A673 (cell line): Measurements from ENCODE around the gene DGCR8.

Experiments
- CTCF ChIP-seq: fragments of 300-800, 200-600 bp; sonication (generic); conservative IDR thresholded peaks from 2 replicates; pipeline ENCODE4 v1.5.1; 2017; ENCODE audit warnings: low read depth, mild to moderate bottlenecking, antibody characterized with exemption, low read length, moderate library complexity, mixed read lengths
- EZH2 ChIP-seq: fragments of 200-600 bp; sonication (generic); IDR thresholded peaks from 2 replicates; pipeline ENCODE4 v1.6.1; 2017; ENCODE audit warnings: borderline replicate concordance, low read depth, mild to moderate bottlenecking, mixed read lengths, antibody characterized with exemption, low read length; ENCODE audit not compliant: poor library complexity, severe bottlenecking

DNA sequence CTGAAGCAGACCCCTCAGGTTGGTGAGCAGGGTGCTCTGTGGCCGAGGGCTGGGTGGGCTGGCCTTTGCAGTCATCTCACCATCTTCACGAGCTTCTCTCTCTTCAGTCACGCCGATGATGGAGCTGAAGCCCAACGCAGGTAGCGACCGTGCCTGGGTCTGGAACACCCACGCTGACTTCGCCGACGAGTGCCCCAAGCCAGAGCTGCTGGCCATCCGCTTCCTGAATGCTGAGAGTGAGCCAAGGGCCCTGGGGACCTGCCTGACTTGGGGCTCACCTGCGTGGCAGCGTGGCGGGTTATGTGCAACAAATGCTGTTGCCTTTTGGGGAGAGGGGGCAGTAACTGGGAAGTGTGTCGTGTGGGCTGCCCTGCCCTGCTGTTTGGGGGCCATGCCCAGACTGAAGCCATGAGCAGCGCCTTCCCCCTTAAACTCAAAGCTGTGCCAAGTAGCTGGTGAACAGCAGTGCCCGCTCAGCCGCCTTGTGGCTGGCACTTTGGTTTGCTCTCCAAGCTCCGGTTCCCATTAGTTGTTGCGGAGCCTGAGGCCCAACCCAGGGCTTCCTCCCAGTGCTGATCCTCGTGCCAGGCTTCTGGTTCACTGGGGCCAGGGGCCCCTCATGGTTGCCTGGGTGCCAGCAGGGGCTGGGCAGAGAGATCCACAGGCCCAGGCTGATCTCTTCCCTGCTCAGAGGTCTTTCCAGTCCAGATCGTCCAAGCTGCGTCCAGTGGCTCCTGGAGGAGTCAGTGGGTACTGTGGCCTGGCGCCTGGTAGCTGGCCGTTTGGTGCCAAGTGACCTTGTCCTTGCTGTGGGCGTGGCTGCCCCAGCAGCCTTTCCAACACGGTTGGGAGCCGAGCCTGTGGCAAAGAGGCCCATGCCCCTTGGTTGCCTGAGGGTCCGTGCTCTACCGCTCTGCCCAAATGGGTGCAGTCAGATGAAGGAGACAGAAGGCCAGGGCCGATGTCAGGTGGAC lies 45.4 kb downstream of the DGCR8 start:
- no peak for TF ChIP-seq EZH2
- TF ChIP-seq CTCF: no peak
